Ramos (cell line): ENCODE data around the gene ADAM10.

ENCODE experiments used
- in situ Hi-C: fragments of 300-500 bp; cut with MboI; formaldehyde crosslinking; loops from one replicate; pipeline ENCODE4 v1.14.3; 2022; ENCODE audit warnings: low sequenced_read_pairs; ENCODE audit not compliant: unreplicated experiment

The ADAM10 gene

DNA sequence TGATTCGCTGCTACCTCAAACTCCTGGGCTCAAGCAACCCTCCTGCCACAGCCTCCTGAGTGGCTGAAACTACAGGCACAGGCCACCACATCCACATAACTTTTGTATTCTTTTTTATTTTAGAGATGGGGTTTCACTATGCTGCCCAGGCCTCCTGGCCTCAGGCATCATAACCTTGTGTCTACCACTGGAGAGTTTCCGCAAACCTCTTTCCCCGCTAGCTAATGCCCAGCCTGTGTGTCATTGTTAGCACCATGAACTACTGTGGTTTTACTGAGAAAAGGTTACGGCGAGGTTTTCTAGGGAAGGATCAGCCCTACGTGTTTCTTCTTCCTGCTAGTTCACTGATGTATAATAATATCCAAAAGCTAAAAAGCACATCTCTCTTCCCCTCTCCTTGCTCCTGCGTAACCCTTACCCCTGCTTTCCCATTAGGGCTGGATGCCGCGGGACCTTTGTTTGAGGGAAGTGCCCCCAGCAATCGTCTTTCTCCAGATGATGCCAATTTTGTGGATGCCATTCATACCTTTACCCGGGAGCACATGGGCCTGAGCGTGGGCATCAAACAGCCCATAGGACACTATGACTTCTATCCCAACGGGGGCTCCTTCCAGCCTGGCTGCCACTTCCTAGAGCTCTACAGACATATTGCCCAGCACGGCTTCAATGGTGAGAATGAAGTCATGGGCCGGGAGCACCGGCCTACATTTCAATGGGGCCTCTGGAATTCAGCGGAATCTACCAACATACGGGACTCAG, 204.0 kb downstream of the ADAM10 start:
- in situ Hi-C loops: no loop called here

DNA sequence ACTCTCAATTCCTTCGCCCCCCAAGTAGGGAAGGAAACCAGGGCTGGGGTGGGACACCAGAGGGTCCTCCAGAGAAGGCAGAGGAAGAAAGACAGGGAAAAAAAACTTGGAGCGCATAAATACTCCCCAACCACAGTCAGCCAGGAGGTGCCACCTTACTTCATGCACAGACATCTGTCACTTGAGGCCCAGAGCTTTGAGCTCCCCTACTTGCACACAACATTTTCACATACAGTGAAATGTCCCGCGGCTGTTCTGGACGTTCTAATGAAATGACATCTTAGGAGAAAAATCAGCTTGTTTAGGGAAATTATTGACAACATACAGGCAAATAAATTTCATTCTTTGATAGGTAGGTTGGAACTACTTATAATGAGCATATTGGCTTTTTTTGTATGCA, 204.8 kb downstream of the ADAM10 start:
- in situ Hi-C loops: no loop called here

DNA sequence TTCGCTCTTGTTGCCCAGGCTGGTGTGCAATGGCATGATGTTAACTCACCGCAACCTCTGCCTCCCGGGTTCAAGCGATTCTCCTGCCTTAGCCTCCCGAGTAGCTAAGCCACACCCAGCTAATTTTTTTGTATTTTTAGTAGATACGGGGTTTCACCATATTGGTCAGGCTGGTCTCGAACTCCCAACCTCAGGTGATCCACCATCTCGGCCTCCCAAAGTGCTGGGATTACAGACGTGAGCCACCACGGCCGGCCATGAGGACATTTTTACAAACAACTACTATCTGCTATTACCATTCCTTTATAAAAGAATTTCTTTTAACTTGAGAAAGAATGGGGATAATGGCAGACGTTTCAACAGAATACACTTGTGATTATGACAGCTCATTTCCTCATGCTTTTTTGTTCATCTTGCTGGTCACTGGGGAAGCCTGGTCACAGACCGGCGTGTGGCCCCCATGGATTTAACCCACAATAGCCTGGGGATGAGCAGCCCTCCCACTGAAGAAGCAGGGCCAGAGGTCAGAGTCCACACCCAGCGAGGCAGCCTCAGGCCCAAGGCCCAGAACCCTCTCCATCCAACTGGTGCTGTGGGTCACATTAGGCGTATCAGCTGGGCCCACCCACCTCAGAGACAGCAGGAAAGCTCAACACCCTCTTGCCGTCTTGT, 205.7 kb downstream of the ADAM10 start:
- in situ Hi-C loops: no loop called here

DNA sequence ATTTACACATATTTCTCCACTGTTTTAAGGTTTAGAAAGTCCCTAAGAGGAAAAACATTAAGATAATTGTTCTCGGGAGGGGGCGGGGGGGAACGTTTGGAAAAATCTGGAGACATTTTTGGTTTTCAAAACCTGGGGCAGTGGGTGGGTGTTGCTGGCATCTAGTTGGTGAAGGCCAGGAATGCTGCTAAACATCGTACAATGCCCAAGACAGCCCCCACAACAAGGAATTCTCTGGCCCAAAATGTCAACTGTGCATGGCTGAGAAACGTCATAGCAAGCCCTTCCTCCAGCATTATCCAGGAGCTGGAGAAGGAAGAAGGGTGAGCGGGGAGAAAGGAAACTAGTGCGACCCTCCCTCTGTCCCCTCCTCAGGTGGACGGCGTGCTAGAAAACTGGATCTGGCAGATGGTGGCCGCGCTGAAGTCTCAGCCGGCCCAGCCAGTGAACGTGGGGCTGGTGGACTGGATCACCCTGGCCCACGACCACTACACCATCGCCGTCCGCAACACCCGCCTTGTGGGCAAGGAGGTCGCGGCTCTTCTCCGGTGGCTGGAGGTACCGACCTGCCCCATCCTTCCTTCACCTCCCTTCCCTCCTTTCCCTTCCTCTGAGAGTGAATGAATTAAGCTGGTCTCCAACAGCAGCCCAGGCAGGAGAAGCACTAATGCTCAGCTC, 208.0 kb downstream of the ADAM10 start:
- in situ Hi-C loops: no loop called here

DNA sequence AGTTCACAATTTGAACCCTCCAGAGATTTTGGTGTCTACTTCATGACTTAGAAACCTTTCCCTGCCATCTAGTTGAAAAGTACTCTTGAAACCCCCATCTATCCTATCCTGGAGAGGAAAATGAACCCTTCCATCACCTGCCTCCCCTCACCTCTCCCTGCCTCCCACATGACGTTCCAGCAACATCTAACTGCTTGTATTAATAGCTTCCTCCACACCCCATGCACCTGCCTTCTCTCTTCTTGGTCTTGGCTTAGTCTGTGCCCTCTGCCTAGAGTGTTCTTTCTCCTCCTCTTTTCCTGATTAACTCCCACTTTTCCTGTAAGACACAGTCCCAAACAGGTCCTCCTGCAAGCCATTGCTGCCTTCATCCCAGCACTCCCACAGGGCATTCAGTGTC, 210.0 kb downstream of the ADAM10 start:
- in situ Hi-C loops: no loop called here

DNA sequence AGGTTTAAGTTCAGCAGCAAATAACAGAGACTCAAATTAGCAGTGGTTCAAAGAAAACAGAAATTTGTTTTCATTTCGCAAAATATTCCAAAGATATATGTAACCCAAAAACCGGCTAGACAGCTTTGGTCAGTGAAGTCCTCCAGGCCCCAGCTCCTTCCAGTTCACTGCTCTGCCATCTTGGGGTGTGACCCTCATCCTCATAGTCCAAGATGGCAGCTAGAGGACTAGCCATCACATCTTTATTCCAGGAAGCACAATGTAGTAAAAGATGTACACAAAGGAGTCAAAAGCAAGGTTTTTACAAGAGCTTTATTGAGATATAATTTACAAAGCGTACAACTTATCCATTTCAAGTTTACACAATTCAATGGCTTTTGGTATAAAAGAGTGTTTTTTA, 210.6 kb downstream of the ADAM10 start:
- in situ Hi-C loops: no loop called here
